ENCODE data around the gene TPM2. TPM values are rescaled to one million over a fixed set of nuclear protein-coding genes. Genes with fewer than 3 reads are reported as not detected.
"Not testable (repeated sequence)": the region's sequence is repeated elsewhere in the genome, so short reads cannot be mapped to it uniquely, and the experiment has no call there.

TPM2 gene
- total RNA-seq, 4 donors from 2014 or later: 45.4 to 79.6 (median 72.2) TPM

- TF ChIP-seq POLR2A (IDR thresholded peaks at IDR 0.05): no peak
- no peak for TF ChIP-seq CTCF (IDR thresholded peaks at IDR 0.05)
- WGBS, 2 donors: 90 to 92% methylated on average over 1 of the region's 1 CpG
- DNase-seq: no peak
- intact Hi-C loops (cut with DNase I): loop anchor here (10.0 kb wide), 1 partner anchor 245 kb away; no protein-coding TSS in a partner anchor
- H3K27me3 ChIP-seq: no peaks in the 10 kb centered on the region
- H3K4me3 ChIP-seq (replicated peaks in 1 of 3): no peak overlapping the region
- H3K9me3 ChIP-seq: no peaks in the 10 kb centered on the region
- H3K27ac ChIP-seq: no peak overlapping the region
- H3K4me1 ChIP-seq: peaks cover 0 to 5% of the 10 kb centered on the region in 2 donors
- H3K36me3 ChIP-seq: no peaks in the 10 kb centered on the region
Observed at GRCh38 chr9:35639631-35640030, 50.1 kb downstream of the TPM2 start.

GRCh38 chr9:35639225-35639624 lies 50.5 kb downstream of the TPM2 start:
- H3K27ac ChIP-seq; H3K36me3 ChIP-seq; H3K4me1 ChIP-seq; H3K4me3 ChIP-seq (replicated peaks in 1 of 3); H3K27me3 ChIP-seq; intact Hi-C loops (cut with DNase I); DNase-seq; H3K9me3 ChIP-seq: not testable (repeated sequence)
- WGBS, 2 donors: 63 to 80% methylated on average over 1 of the region's 1 CpG

- H3K27ac ChIP-seq; intact Hi-C loops (cut with DNase I); H3K4me3 ChIP-seq (replicated peaks in 1 of 3); H3K27me3 ChIP-seq; H3K9me3 ChIP-seq; H3K4me1 ChIP-seq; H3K36me3 ChIP-seq; DNase-seq: not testable (repeated sequence)
- 63 to 77% methylated on average over 7 of the region's 8 CpGs for WGBS, 2 donors
Observed at GRCh38 chr9:35638751-35639150, 51.0 kb downstream of the TPM2 start.

- DNase-seq; H3K4me1 ChIP-seq; H3K27ac ChIP-seq; H3K4me3 ChIP-seq (replicated peaks in 1 of 3); H3K9me3 ChIP-seq; intact Hi-C loops (cut with DNase I); H3K36me3 ChIP-seq; H3K27me3 ChIP-seq: not testable (repeated sequence)
- 94 to 95% methylated on average over 9 of the region's 9 CpGs for WGBS, 2 donors
Observed at GRCh38 chr9:35637427-35637955, 52.2 kb downstream of the TPM2 start.

- H3K27ac ChIP-seq; H3K27me3 ChIP-seq; H3K4me3 ChIP-seq (replicated peaks in 1 of 3); DNase-seq; H3K4me1 ChIP-seq; intact Hi-C loops (cut with DNase I); H3K36me3 ChIP-seq; H3K9me3 ChIP-seq: not testable (repeated sequence)
- WGBS, 2 donors: 79 to 97% methylated on average over 6 of the region's 6 CpGs
Observed at GRCh38 chr9:35636877-35637246, 52.9 kb downstream of the TPM2 start.

- intact Hi-C loops (cut with DNase I): no loop called here
- no peaks in the 10 kb centered on the region for H3K9me3 ChIP-seq
- H3K36me3 ChIP-seq: no peaks in the 10 kb centered on the region
- WGBS, 2 donors: 79 to 82% methylated on average over 9 of the region's 9 CpGs
- no peak overlapping the region for H3K27ac ChIP-seq
- DNase-seq: no peak
- no peaks in the 10 kb centered on the region for H3K27me3 ChIP-seq
- TF ChIP-seq POLR2A (IDR thresholded peaks at IDR 0.05): no peak
- TF ChIP-seq CTCF (IDR thresholded peaks at IDR 0.05): no peak
- peaks cover 0 to 5% of the 10 kb centered on the region in 2 donors for H3K4me1 ChIP-seq
- no peak overlapping the region for H3K4me3 ChIP-seq (replicated peaks in 1 of 3)
Observed at GRCh38 chr9:35636135-35636876, 53.4 kb downstream of the TPM2 start.

GRCh38 chr9:35635730-35636129 lies 54.0 kb downstream of the TPM2 start:
- TF ChIP-seq CTCF (IDR thresholded peaks at IDR 0.05) (no peak), POLR2A (IDR thresholded peaks at IDR 0.05) (no peak)
- Histone ChIP-seq H3K4me3 (replicated peaks in 1 of 3) (no peak overlapping the region), H3K36me3 (no peaks in the 10 kb centered on the region), H3K9me3 (no peaks in the 10 kb centered on the region), H3K27me3 (no peaks in the 10 kb centered on the region), H3K27ac (no peak overlapping the region), H3K4me1 (peaks cover 0 to 5% of the 10 kb centered on the region in 2 donors)
- DNase-seq: no peak
- intact Hi-C loops (cut with DNase I): no loop called here

Small RNA genes lying within 50 kb of the gene (microRNA-seq; reads per million reads assigned to microRNA genes)
- not detected for gene MIR6852
- gene MIR6853: not detected

Small RNA genes lying within 50 kb of the gene (small RNA-seq; reads per million reads assigned to genes)
- gene MIR6853 (not detected), gene RMRP (not detected), gene RN7SL22P (not detected)

Other genes starting within 250 kb of the TPM2 start
- gene RUSC2, start 199.8 kb downstream of the TPM2 start, total RNA-seq: 10 to 100 TPM; 15.2 to 28.2 (median 26.4) TPM
- gene TESK1, start 84.7 kb downstream of the TPM2 start, total RNA-seq: 10 to 100 TPM; 23.2 to 44.3 (median 37.6) TPM
- 1 to 10 TPM; 1.8 to 5.8 (median 3.1) TPM for gene CD72, start 71.5 kb downstream of the TPM2 start, total RNA-seq
- gene SIT1, start 39.0 kb downstream of the TPM2 start, total RNA-seq: 1 to 10 TPM in 2 of 4 donors, under 1 TPM in 2; 0.63 to 3.8 (median 0.95) TPM
- gene RMRP, start 31.9 kb downstream of the TPM2 start, total RNA-seq: over 10,000 TPM in 1 of 4 donors, 1,000 to 10,000 TPM in 3; 3,539 to 11,174 (median 6,303) TPM
- gene CCDC107, start 31.6 kb downstream of the TPM2 start, total RNA-seq: 10 to 100 TPM; 21.0 to 40.9 (median 27.9) TPM
- gene ARHGEF39, start 24.7 kb downstream of the TPM2 start, total RNA-seq: under 1 TPM in 3 of 4 donors, not detected in 1; 0.27 to 0.45 (median 0.42) TPM
- not detected for gene CA9, start 16.0 kb downstream of the TPM2 start, total RNA-seq
- 100 to 1,000 TPM; 142 to 245 (median 184) TPM for gene TLN1, start 42.3 kb upstream of the TPM2 start, total RNA-seq
- gene CREB3, start 42.7 kb upstream of the TPM2 start, total RNA-seq: 10 to 100 TPM; 44.9 to 73.0 (median 51.3) TPM
- 100 to 1,000 TPM in 2 of 4 donors, 10 to 100 TPM in 2; 71.4 to 111 (median 101) TPM for gene GBA2, start 59.3 kb upstream of the TPM2 start, total RNA-seq
- 10 to 100 TPM; 25.4 to 34.0 (median 30.2) TPM for gene RGP1, start 59.4 kb upstream of the TPM2 start, total RNA-seq
- gene MSMP, start 64.4 kb upstream of the TPM2 start, total RNA-seq: under 1 TPM in 1 of 4 donors, not detected in 3; 0.67 TPM
- 1 to 10 TPM; 5.1 to 9.3 (median 8.1) TPM for gene NPR2, start 101.7 kb upstream of the TPM2 start, total RNA-seq
- gene SPAG8, start 122.3 kb upstream of the TPM2 start, total RNA-seq: 1 to 10 TPM; 4.7 to 7.1 (median 5.7) TPM
- gene HINT2, start 125.1 kb upstream of the TPM2 start, total RNA-seq: 10 to 100 TPM; 11.4 to 58.2 (median 50.6) TPM
- not detected for gene FAM221B, start 138.8 kb upstream of the TPM2 start, total RNA-seq
- 10 to 100 TPM in 3 of 4 donors, 1 to 10 TPM in 1; 8.5 to 17.4 (median 15.8) TPM for gene TMEM8B, start 139.3 kb upstream of the TPM2 start, total RNA-seq
- gene OR13J1, start 180.5 kb upstream of the TPM2 start, total RNA-seq: not detected
- 10 to 100 TPM in 1 of 4 donors, 1 to 10 TPM in 2, under 1 TPM in 1; 0.81 to 11.8 (median 3.3) TPM for gene HRCT1, start 216.3 kb upstream of the TPM2 start, total RNA-seq
- gene SPAAR, start 219.6 kb upstream of the TPM2 start, total RNA-seq: 1 to 10 TPM; 2.1 to 8.1 (median 3.6) TPM